Thoracic aorta (tissue), 2 donors: Measurements from ENCODE around the gene CCDC88C. TPM values are rescaled to one million over a fixed set of nuclear protein-coding genes. Genes with fewer than 3 reads are reported as not detected.

Experiments
- ATAC-seq: fragments of 150-250 bp; one replicate; pipeline ENCODE4 v1.8.0; 2017; ENCODE audit warnings: low read depth; ENCODE audit not compliant: insufficient number of reproducible peaks, low FRiP score
- DNase-seq: peaks from one replicate; pipeline ENCODE4 v3.0.0-alpha.2; 2020; ENCODE audit warnings: low spot score
- H3K27ac ChIP-seq, 2 donors: fragments of 200-600 bp; sonication (generic); 1 replicate in 1 of 2; 2 replicates in 1 of 2; pipeline ENCODE4 v1.5.1; 2016; ENCODE audit warnings: mild to moderate bottlenecking in 2 of 2, moderate library complexity in 2 of 2
- H3K27me3 ChIP-seq: fragments of 200-600 bp; sonication (generic); replicated peaks from 2 replicates; pipeline ENCODE4 v1.6.0; 2016; ENCODE audit warnings: mild to moderate bottlenecking; ENCODE audit not compliant: insufficient read depth
- H3K36me3 ChIP-seq: fragments of 200-600 bp; sonication (generic); one replicate; pipeline ENCODE4 v1.5.1; 2016
- H3K4me1 ChIP-seq, 2 donors: fragments of 200-600 bp; sonication (generic); 1 replicate in 1 of 2; 2 replicates in 1 of 2; pipeline versions ENCODE4 v1.5.1 to v1.6.0; 2016; ENCODE audit warnings: low read depth in 2 of 2, mild to moderate bottlenecking in 1 of 2; ENCODE audit not compliant: control insufficient read depth in 1 of 2
- H3K4me3 ChIP-seq: fragments of 200-600 bp; sonication (generic); 2 replicates; pipeline ENCODE4 v1.5.1; 2016; ENCODE audit warnings: mild to moderate bottlenecking
- H3K9me3 ChIP-seq: fragments of 200-600 bp; sonication (generic); 2 replicates; pipeline ENCODE4 v1.5.1; 2016
- total RNA-seq, 2 donors: library from RNA; depleted of rRNA; stranded (reverse); fragments of >200 nt; gene quantifications; one replicate each; pipeline versions ENCODE4 v1.1.0 to v1.2.3, GENCODE V29; 2016
- TF ChIP-seq, protein P1 (sequence below): fragments of 200-600 bp; sonication (generic); IDR thresholded peaks from one replicate; pipeline ENCODE4 v1.5.1; 2019; ENCODE audit warnings: antibody characterized with exemption

CCDC88C gene
- total RNA-seq, 2 donors from 2014 or later: 3.7 to 11.5 TPM

- Histone ChIP-seq H3K27me3 (no peaks in the 10 kb centered on the region), H3K4me3 (no peak overlapping the region), H3K36me3 (no peaks in the 10 kb centered on the region), H3K27ac (no peak overlapping the region), H3K4me1 (peaks cover 0 to 5% of the 10 kb centered on the region in 2 donors), H3K9me3 (no peaks in the 10 kb centered on the region)
- ATAC-seq: no peak
- DNase-seq: no peak
- TF ChIP-seq, protein P1, sequence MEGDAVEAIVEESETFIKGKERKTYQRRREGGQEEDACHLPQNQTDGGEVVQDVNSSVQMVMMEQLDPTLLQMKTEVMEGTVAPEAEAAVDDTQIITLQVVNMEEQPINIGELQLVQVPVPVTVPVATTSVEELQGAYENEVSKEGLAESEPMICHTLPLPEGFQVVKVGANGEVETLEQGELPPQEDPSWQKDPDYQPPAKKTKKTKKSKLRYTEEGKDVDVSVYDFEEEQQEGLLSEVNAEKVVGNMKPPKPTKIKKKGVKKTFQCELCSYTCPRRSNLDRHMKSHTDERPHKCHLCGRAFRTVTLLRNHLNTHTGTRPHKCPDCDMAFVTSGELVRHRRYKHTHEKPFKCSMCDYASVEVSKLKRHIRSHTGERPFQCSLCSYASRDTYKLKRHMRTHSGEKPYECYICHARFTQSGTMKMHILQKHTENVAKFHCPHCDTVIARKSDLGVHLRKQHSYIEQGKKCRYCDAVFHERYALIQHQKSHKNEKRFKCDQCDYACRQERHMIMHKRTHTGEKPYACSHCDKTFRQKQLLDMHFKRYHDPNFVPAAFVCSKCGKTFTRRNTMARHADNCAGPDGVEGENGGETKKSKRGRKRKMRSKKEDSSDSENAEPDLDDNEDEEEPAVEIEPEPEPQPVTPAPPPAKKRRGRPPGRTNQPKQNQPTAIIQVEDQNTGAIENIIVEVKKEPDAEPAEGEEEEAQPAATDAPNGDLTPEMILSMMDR: no peak
Observed at GRCh38 chr14:91380123-91380522, 37.5 kb downstream of the CCDC88C start.

- H3K4me1 ChIP-seq: peaks cover 0 to 5% of the 10 kb centered on the region in 2 donors
- no peaks in the 10 kb centered on the region for H3K9me3 ChIP-seq
- H3K27ac ChIP-seq: no peak overlapping the region
- DNase-seq (no peak), ATAC-seq (no peak)
- no peaks in the 10 kb centered on the region for H3K36me3 ChIP-seq
- TF ChIP-seq, protein P1: no peak
- H3K4me3 ChIP-seq: no peak overlapping the region
- no peaks in the 10 kb centered on the region for H3K27me3 ChIP-seq
Observed at GRCh38 chr14:91379579-91379932, 38.1 kb downstream of the CCDC88C start.

DNA sequence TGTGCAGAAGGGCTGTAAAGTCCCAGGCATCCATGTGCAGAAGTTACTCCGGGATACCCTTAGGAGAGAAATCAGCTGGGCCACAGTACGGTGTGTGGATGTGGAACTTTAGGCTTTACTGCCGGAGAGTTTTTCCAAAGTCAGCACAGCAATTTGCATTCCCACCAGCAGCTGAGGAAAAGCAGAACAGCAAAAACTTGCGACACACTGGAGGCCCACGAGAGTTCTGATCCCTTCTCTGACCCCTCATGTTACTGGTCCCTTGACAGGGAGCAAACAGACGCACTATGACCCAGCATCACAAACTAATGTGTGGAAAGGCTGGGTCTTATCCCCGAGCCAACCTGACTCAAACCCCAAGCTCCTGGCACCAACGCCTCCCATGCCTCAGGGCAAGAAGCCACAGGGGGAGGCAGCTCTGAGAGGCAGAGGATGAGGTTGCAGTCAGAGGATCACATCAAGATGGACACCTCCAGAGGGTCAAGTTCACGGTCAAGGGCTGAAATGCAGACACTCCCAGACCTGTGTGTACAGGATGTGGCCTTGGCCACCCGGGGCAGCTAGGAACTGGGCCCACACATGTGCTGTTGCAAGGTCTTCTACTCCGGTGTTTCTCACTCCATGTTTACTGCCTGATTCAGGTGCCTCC, 38.6 kb downstream of the CCDC88C start:
- no peak overlapping the region for H3K4me3 ChIP-seq
- no peak overlapping the region for H3K27ac ChIP-seq
- no peaks in the 10 kb centered on the region for H3K36me3 ChIP-seq
- no peaks in the 10 kb centered on the region for H3K9me3 ChIP-seq
- H3K4me1 ChIP-seq: peaks cover 0 to 5% of the 10 kb centered on the region in 2 donors
- DNase-seq (no peak), ATAC-seq (no peak)
- TF ChIP-seq, protein P1: no peak
- no peaks in the 10 kb centered on the region for H3K27me3 ChIP-seq

GRCh38 chr14:91377700-91378652, 39.6 kb downstream of the CCDC88C start:
- TF ChIP-seq, protein P1: no peak
- no peak overlapping the region for H3K27ac ChIP-seq
- peaks cover 0 to 5% of the 10 kb centered on the region in 2 donors for H3K4me1 ChIP-seq
- H3K9me3 ChIP-seq: no peaks in the 10 kb centered on the region
- ATAC-seq (no peak), DNase-seq (no peak)
- no peaks in the 10 kb centered on the region for H3K27me3 ChIP-seq
- H3K4me3 ChIP-seq: no peak overlapping the region
- H3K36me3 ChIP-seq: no peaks in the 10 kb centered on the region
